HepG2 (cell line): ENCODE results near the gene PDIA2. TPM values are rescaled to one million over a fixed set of nuclear protein-coding genes. Genes with fewer than 3 reads are reported as not detected.

Source experiments
- ATAC-seq: fragments of 200-7000 bp; cut with Tn5 transposase; 3 replicates; pipeline ENCODE4 v1.9.1; 2020; ENCODE audit warnings: mild to moderate bottlenecking, moderate library complexity
- BruUV-seq: library from RNA; stranded (reverse); fragments of 400-500 nt; replicated peaks from 2 replicates; lab custom pipeline; 2021; lab: Mats Ljungman, UMichigan
- CTCF ChIA-PET: fragments of 300-600 bp; formaldehyde crosslinking; extraction: SDS; loops from one replicate; lab custom pipeline; 2021; ENCODE audit warnings: low total read pairs, inconsistent platforms, low intra/inter-chr PET ratio; lab: Yijun Ruan, JAX
- POLR2A ChIA-PET: fragments of 350-600 bp; sonication (Branson Sonifier 250); formaldehyde crosslinking; loops from one replicate; lab custom pipeline; 2020; ENCODE audit warnings: antibody characterized with exemption, inconsistent platforms; lab: Yijun Ruan, JAX
- DNase-seq: peaks from one replicate; pipeline ENCODE4 v3.0.0-alpha.2; 2015; ENCODE audit warnings: low spot score
- FAIRE-seq: peaks from 3 replicates; lab custom pipeline; 2011; peaks lifted over from hg19 to GRCh38; lab: Jason Lieb, UNC
- H2AFZ ChIP-seq: one replicate; pipeline ENCODE4 v1.6.1; 2011; ENCODE audit warnings: low read length, inconsistent platforms
- H3K27ac ChIP-seq: fragments of 300-600 bp; 3 replicates; pipeline ENCODE4 v1.8.0; 2011; ENCODE audit warnings: mixed run types, mild to moderate bottlenecking, mixed read lengths, low read length, inconsistent platforms; ENCODE audit not compliant: insufficient read depth; ENCODE audit errors: extremely low read length
- H3K27me3 ChIP-seq, 2 experiments: fragments of 200-600 bp in 1 of 2; 2 replicates in 1 of 2; 3 replicates in 1 of 2; pipeline versions ENCODE4 v1.6.0 to v1.8.0; 2011; ENCODE audit warnings: low read length in 2 of 2, mild to moderate bottlenecking in 2 of 2, moderate library complexity in 2 of 2, inconsistent platforms in 1 of 2; ENCODE audit not compliant: insufficient read depth in 2 of 2, control insufficient read depth in 1 of 2
- H3K36me3 ChIP-seq, 2 experiments: fragments of 200-600 bp in 1 of 2; replicated peaks in 1 of 2; 2 replicates in 1 of 2; 3 replicates in 1 of 2; pipeline versions ENCODE4 v1.5.1 to v1.8.0; 2011; ENCODE audit warnings: low read length in 2 of 2, inconsistent platforms in 1 of 2; ENCODE audit not compliant: insufficient read depth in 2 of 2, control insufficient read depth in 1 of 2
- H3K4me1 ChIP-seq: 2 replicates; pipeline ENCODE4 v1.5.1; 2012; ENCODE audit warnings: low read length, inconsistent platforms; ENCODE audit not compliant: insufficient read depth
- H3K4me2 ChIP-seq: 2 replicates; pipeline ENCODE4 v1.6.0; 2011; ENCODE audit warnings: low read depth, low read length, inconsistent platforms
- H3K4me3 ChIP-seq, 3 experiments: fragments of 200-600 bp in 1 of 3; sonication (generic), shearing (Covaris generic) in 1 of 3; replicated peaks in 1 of 3; 2 replicates each; pipeline ENCODE4 v1.5.1; 2011 to 2016; ENCODE audit warnings: low read length in 3 of 3, inconsistent platforms in 2 of 3, low read depth in 2 of 3, mild to moderate bottlenecking in 2 of 3, control low read depth in 1 of 3, mixed read lengths in 1 of 3; ENCODE audit not compliant: insufficient read depth in 1 of 3
- H3K79me2 ChIP-seq: one replicate; pipeline ENCODE4 v1.6.1; 2011; ENCODE audit warnings: low read length, inconsistent platforms; ENCODE audit not compliant: insufficient read depth
- H3K9ac ChIP-seq: 2 replicates; pipeline ENCODE4 v1.6.0; 2011; ENCODE audit warnings: mild to moderate bottlenecking, low read depth, low read length, inconsistent platforms; ENCODE audit not compliant: insufficient read depth
- H3K9me3 ChIP-seq: 2 replicates; pipeline ENCODE4 v1.5.1; 2012; ENCODE audit warnings: mild to moderate bottlenecking, low read length
- H4K20me1 ChIP-seq: 2 replicates; pipeline ENCODE4 v1.6.0; 2011; ENCODE audit warnings: inconsistent platforms, mild to moderate bottlenecking, low read length, moderate library complexity; ENCODE audit not compliant: insufficient read depth
- AHR ChIP-seq: IDR thresholded peaks from 2 replicates; pipeline ENCODE4 v1.6.1; 2018; ENCODE audit warnings: missing genetic modification reagents, missing compliant biosample characterization
- DPF2 ChIP-seq: sonication (generic); formaldehyde crosslinking; IDR thresholded peaks from 2 replicates; pipeline ENCODE4 v1.4.0; 2020; ENCODE audit warnings: mild to moderate bottlenecking, low read depth, missing genetic modification reagents, borderline replicate concordance
- GABPB1 ChIP-seq: IDR thresholded peaks from 2 replicates; pipeline ENCODE4 v1.6.1; 2016; ENCODE audit warnings: mild to moderate bottlenecking, missing genetic modification reagents, moderate library complexity, missing compliant biosample characterization
- GATAD2A ChIP-seq: IDR thresholded peaks from 2 replicates; pipeline ENCODE4 v1.6.1; 2016
- GTF2F1 ChIP-seq: fragments of 150-350 bp; IDR thresholded peaks from 2 replicates; pipeline ENCODE4 v1.6.1; 2014; ENCODE audit warnings: low read length
- HNRNPL ChIP-seq: fragments of 200-400 bp; formaldehyde crosslinking; IDR thresholded peaks from 2 replicates; pipeline ENCODE4 v1.6.1; 2017; ENCODE audit warnings: mild to moderate bottlenecking, low read depth, low read length
- JDP2 ChIP-seq: sonication (generic); formaldehyde crosslinking; IDR thresholded peaks from 2 replicates; pipeline ENCODE4 v1.8.1; 2022; ENCODE audit warnings: missing genetic modification reagents, borderline replicate concordance
- KDM2A ChIP-seq: sonication (generic); formaldehyde crosslinking; IDR thresholded peaks from 2 replicates; pipeline ENCODE4 v1.4.0; 2020; ENCODE audit warnings: low read depth, missing genetic modification reagents, borderline replicate concordance
- MEIS1 ChIP-seq: sonication (generic); formaldehyde crosslinking; IDR thresholded peaks from 2 replicates; pipeline ENCODE4 v1.9.0; 2021; ENCODE audit warnings: mild to moderate bottlenecking, missing genetic modification reagents, moderate library complexity, borderline replicate concordance
- RAD21 ChIP-seq: fragments of 450-650 bp; formaldehyde crosslinking; IDR thresholded peaks from 2 replicates; pipeline ENCODE4 v1.5.0; 2020; ENCODE audit warnings: mild to moderate bottlenecking
- SAP130 ChIP-seq: IDR thresholded peaks from 2 replicates; pipeline ENCODE4 v1.6.1; 2016; ENCODE audit warnings: low read depth
- SIX1 ChIP-seq: sonication (generic); formaldehyde crosslinking; IDR thresholded peaks from 2 replicates; pipeline ENCODE4 v1.4.0; 2020; ENCODE audit warnings: missing genetic modification reagents, borderline replicate concordance
- TBP ChIP-seq: sonication (generic); formaldehyde crosslinking; IDR thresholded peaks from 2 replicates; pipeline ENCODE4 v1.5.0; 2020; ENCODE audit warnings: missing genetic modification reagents
- ZBTB38 ChIP-seq: sonication (generic); formaldehyde crosslinking; IDR thresholded peaks from 2 replicates; pipeline ENCODE4 v1.5.1; 2020; ENCODE audit warnings: mild to moderate bottlenecking, missing genetic modification reagents
- ZNF501 ChIP-seq: sonication (generic); formaldehyde crosslinking; IDR thresholded peaks from 2 replicates; pipeline ENCODE4 v1.5.1; 2020; ENCODE audit warnings: mild to moderate bottlenecking, moderate library complexity, missing genetic modification reagents
- ZNF614 ChIP-seq: IDR thresholded peaks from 2 replicates; pipeline ENCODE4 v1.6.1; 2018; ENCODE audit warnings: missing biosample characterization, missing genetic modification reagents, inconsistent platforms, borderline replicate concordance
- ZNF766 ChIP-seq: sonication (generic); formaldehyde crosslinking; IDR thresholded peaks from 2 replicates; pipeline ENCODE4 v1.5.0; 2020; ENCODE audit warnings: missing genetic modification reagents, borderline replicate concordance
- WGBS: methylation state at CpG from one replicate; pipeline ENCODE4 v1.1.6; 2017; ENCODE audit warnings: low lambda C conversion rate; 5-methylcytosine and 5-hydroxymethylcytosine counted together
- in situ Hi-C: cut with HindIII; loops from 2 replicates; pipeline ENCODE4 v1.10.0; 2017; ENCODE audit warnings: low pct_unique_long_range_greater_than_20kb; ENCODE audit not compliant: extremely low pct_ligation_motif_present
- intact Hi-C: fragments of 100-400 bp; cut with micrococcal nuclease; formaldehyde crosslinking; loops from one replicate; pipeline ENCODE4 v1.10.0; 2022; ENCODE audit not compliant: unreplicated experiment
- polyA plus RNA-seq, 8 experiments: library from polyadenylated mRNA; depleted of rRNA in 3 of 8; stranded (reverse) in 7 of 8; unstranded in 1 of 8; fragments of >200 nt; fragmentation: Illumina TruSeq in 4 of 8; extraction: Trizol in 4 of 8; gene quantifications; 2 replicates each; pipeline versions ENCODE4 v1.2.1 to v1.2.3, GENCODE V29; 2011 to 2016; ENCODE audit warnings: low read depth in 4 of 8, missing spikeins in 1 of 8, mixed read lengths in 1 of 8; ENCODE audit not compliant: insufficient read depth in 1 of 8
- total RNA-seq, 5 experiments: library from RNA; depleted of rRNA; stranded (reverse); fragments of >200 nt; fragmentation: Illumina TruSeq; extraction: Trizol; gene quantifications; 2 replicates each; pipeline ENCODE4 v1.2.3, GENCODE V29; 2016; ENCODE audit warnings: low read depth in 1 of 5
- TF ChIP-seq, protein P1 (sequence below): sonication (generic); formaldehyde crosslinking; IDR thresholded peaks from 2 replicates; pipeline ENCODE4 v1.8.1; 2022; ENCODE audit warnings: mild to moderate bottlenecking, missing genetic modification reagents
- TF ChIP-seq, protein P2 (sequence below): sonication (generic); formaldehyde crosslinking; IDR thresholded peaks from 2 replicates; pipeline ENCODE4 v1.4.0; 2020; ENCODE audit warnings: mild to moderate bottlenecking, missing genetic modification reagents
- TF ChIP-seq, protein P3 (sequence below): sonication (generic); formaldehyde crosslinking; IDR thresholded peaks from 2 replicates; pipeline ENCODE4 v1.5.1; 2020; ENCODE audit warnings: mild to moderate bottlenecking, missing genetic modification reagents, moderate library complexity

The PDIA2 gene
- total and polyA plus RNA-seq, 2 of the 13 experiments (the other 11 are each of a cell fraction or from before 2014, with no cell fraction given) = 0.35 to 1.9 TPM

DNA sequence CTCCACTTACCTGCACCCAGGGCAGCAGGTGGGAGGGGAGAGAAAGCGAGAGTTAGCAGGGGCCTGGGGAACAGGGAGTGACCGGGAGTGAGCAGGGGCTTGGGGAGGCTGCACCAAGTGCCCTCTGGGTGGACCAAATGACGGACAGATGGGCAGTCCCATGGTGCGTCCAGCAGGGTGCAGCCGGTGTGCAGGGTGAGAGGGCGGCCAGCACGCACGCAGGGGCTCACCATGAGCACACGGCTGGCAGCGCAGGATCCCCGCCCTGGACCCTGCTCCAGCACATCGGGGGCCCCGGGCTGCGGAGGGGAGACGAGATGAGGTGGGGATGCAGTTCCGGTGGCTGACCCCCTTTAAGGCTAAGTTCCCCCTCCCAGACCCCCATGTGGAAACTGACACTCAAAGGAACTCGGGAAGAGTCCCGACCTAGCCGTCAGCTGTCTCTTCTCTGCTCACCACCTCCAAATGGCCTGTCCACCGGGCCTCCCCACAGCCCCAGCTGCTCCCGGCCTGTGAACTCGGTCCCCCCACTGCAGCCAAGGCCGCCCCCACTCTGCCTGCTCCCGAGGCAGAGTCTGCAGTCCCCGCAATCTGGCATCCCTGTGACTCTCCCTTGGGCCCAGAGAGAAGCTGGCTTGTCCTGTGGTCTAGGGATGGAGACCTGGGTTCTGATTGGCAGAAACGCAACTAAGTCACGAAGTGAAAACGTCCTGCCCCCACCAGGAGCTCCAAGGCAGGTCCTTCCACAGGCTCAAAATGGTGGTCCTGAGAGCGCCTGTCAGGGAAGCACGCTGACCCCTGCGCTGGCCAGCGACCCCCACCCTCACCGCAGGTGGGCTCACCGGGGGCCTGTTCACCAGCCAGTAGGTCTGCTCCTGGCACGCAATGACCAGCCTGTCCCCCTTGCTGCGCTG is 10.1 kb upstream of the PDIA2 start:
- ChIA-PET POLR2A (no interaction called here), CTCF (interaction anchor here (1.9 kb wide), 1 partner anchor 89 kb away, joined by 8 read pairs; no protein-coding TSS in a partner anchor)
- TF ChIP-seq GATAD2A (CRISPR knock-in tag) (no peak), SIX1 (no peak), ZBTB38 (CRISPR knock-in tag) (0 out of 2 replicates have a peak, but pooled peaks have one; percentile 51), HNRNPL (0 out of 2 replicates have a peak, but pooled peaks have one; percentile 57), RAD21 (peak; percentile 82), ZNF614 (CRISPR knock-in tag) (peak; percentile 20; the same call in 1 of the 2 replicates), ZNF501 (CRISPR knock-in tag) (no peak), JDP2 (CRISPR knock-in tag) (no peak), AHR (0 out of 2 replicates have a peak, but pooled peaks have one; percentile 33), SAP130 (CRISPR knock-in tag) (peak; percentile 59), TBP (CRISPR knock-in tag) (no peak), KDM2A (CRISPR knock-in tag) (peak; percentile 34; the same call in 1 of the 2 replicates), ZNF766 (no peak), GABPB1 (CRISPR knock-in tag) (peak; percentile 24; the same call in 1 of the 2 replicates), MEIS1 (no peak), DPF2 (no peak), GTF2F1 (no peak)
- TF ChIP-seq, protein P1, sequence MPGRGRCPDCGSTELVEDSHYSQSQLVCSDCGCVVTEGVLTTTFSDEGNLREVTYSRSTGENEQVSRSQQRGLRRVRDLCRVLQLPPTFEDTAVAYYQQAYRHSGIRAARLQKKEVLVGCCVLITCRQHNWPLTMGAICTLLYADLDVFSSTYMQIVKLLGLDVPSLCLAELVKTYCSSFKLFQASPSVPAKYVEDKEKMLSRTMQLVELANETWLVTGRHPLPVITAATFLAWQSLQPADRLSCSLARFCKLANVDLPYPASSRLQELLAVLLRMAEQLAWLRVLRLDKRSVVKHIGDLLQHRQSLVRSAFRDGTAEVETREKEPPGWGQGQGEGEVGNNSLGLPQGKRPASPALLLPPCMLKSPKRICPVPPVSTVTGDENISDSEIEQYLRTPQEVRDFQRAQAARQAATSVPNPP (CRISPR knock-in tag) = no peak
- TF ChIP-seq, protein P2, sequence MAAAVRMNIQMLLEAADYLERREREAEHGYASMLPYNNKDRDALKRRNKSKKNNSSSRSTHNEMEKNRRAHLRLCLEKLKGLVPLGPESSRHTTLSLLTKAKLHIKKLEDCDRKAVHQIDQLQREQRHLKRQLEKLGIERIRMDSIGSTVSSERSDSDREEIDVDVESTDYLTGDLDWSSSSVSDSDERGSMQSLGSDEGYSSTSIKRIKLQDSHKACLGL (CRISPR knock-in tag) = no peak
- TF ChIP-seq, protein P3, sequence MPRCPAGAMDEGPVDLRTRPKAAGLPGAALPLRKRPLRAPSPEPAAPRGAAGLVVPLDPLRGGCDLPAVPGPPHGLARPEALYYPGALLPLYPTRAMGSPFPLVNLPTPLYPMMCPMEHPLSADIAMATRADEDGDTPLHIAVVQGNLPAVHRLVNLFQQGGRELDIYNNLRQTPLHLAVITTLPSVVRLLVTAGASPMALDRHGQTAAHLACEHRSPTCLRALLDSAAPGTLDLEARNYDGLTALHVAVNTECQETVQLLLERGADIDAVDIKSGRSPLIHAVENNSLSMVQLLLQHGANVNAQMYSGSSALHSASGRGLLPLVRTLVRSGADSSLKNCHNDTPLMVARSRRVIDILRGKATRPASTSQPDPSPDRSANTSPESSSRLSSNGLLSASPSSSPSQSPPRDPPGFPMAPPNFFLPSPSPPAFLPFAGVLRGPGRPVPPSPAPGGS (CRISPR knock-in tag) = 0 out of 2 replicates have a peak, but pooled peaks have one; percentile 32

More for the DNA sequence above, 10.1 kb upstream of the PDIA2 start:
- H3K27me3 ChIP-seq = peaks cover 23 to 77% of the 10 kb centered on the region in 2 experiments; a peak in 4 of 5 replicates
- H3K4me2 ChIP-seq = peak overlapping the region; percentile 53
- in situ Hi-C loops = loop anchor here (5.0 kb wide), 1 partner anchor 89 kb away; no protein-coding TSS in a partner anchor
- no peak overlapping the region for H2AFZ ChIP-seq
- H3K27ac ChIP-seq = no peak overlapping the region
- H4K20me1 ChIP-seq = no peaks in the 10 kb centered on the region
- DNase-seq = peak; percentile 30
- WGBS = 23% methylated on average over 9 of the region's 36 CpGs
- no peak overlapping the region for H3K9ac ChIP-seq
- H3K4me3 ChIP-seq = peak overlapping the region in 1 of 3 experiments; percentile 42; a peak in 1 of 6 replicates
- FAIRE-seq = no peak
- no TSS peak for BruUV-seq
- peak; percentile 80 for ATAC-seq
- H3K4me1 ChIP-seq = peaks cover 49% of the 10 kb centered on the region
- intact Hi-C loops = loop anchor here (1.0 kb wide), 1 partner anchor 89 kb away; no protein-coding TSS in a partner anchor
- H3K79me2 ChIP-seq = no peaks in the 10 kb centered on the region
- H3K36me3 ChIP-seq = no peaks in the 10 kb centered on the region
- no peaks in the 10 kb centered on the region for H3K9me3 ChIP-seq
